ENCODE results near the gene ZNF292.

ZNF292 gene

DNA sequence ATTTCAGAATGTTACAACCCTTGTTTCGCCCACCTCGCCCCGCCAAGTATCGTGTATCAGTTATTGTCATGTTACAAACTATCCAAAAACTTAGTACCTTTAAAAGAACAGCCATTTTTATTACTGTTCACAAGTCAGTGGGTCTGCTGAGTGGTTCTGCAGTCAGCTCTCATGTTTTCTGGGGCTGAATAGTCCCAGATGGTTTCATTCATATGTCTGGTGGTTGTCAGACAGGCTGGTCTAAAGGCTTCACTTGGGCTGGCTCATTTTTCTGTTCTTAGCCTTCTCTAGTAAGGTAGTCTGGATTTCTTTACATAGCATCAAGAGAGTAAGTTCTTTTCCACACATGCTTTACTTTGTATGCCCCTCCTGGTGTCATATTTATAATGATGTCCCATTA lies 8.6 kb downstream of the ZNF292 start:
- no peak for TF ChIP-seq CTCF (IDR thresholded peaks at IDR 0.05)
- H3K27ac ChIP-seq = no peak overlapping the region

- no peak for TF ChIP-seq CTCF (IDR thresholded peaks at IDR 0.05)
- no peak for TF ChIP-seq ZFX (IDR thresholded peaks at IDR 0.05; ENCODE audit: borderline replicate concordance)
- H3K27ac ChIP-seq = no peak overlapping the region
Observed at GRCh38 chr6:87164506-87164905, 9.1 kb downstream of the ZNF292 start.

DNA sequence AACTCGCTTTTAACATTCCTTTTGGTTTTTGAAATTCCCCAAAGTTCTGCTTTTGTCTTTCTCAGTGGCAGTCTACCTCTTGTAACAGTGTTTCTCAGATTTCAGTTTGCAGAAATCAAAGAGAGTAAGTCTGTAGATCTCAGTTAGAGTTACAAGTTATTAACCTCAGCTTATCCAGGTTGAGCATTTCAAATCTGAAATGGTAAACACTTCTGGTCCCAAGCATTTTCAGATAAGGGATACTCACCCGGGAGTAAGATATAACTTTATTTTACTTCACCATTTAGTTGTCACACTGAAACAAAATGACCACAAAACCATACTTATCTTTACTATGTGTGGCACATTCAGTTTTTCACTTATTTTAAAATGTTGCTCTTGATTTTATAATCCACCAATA lies 9.8 kb downstream of the ZNF292 start:
- TF ChIP-seq CTCF (IDR thresholded peaks at IDR 0.05) (no peak), ZFX (IDR thresholded peaks at IDR 0.05; ENCODE audit: borderline replicate concordance) (no peak)
- H3K27ac ChIP-seq = no peak overlapping the region

DNA sequence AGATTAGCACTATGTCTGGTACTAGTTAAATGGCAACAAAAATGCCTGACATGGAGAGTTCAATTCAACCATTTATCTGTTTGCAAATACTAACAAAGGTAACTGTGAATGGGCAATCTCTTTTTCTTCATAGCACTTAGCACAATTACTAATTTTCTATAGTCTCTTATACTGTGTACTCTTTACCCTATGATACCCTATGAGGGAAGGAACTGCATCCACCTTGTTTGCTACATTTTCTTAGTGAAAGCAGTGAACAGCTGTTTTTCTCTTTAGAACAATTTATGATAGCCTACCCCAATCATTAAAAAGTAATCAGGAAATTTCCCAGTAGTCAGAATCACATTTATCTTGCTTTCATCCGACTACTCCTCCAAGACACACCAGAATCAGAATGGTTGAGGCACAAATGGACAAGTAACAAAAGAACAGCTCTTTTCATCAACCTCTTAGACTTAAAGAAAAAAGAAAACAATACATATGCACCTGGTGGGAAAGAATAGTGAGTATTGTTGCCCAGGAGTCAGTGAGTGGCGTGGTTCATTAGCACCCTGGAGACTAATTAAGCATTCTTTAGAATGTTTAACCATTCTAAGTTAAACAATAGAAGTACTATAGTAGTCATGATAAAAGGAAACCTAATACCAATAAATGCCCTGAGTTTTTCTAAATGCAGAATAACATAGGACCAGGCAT lies 16.7 kb downstream of the ZNF292 start:
- TF ChIP-seq CTCF (IDR thresholded peaks at IDR 0.05) (no peak), ZFX (IDR thresholded peaks at IDR 0.05; ENCODE audit: borderline replicate concordance) (no peak)
- no peak overlapping the region for H3K27ac ChIP-seq

- no peak overlapping the region for H3K27ac ChIP-seq
- TF ChIP-seq CTCF (IDR thresholded peaks at IDR 0.05) (no peak), ZFX (IDR thresholded peaks at IDR 0.05; ENCODE audit: borderline replicate concordance) (no peak)
Observed at GRCh38 chr6:87174078-87174579, 18.8 kb downstream of the ZNF292 start.

GRCh38 chr6:87176493-87176892 lies 21.1 kb downstream of the ZNF292 start:
- TF ChIP-seq CTCF (IDR thresholded peaks at IDR 0.05) (no peak), ZFX (IDR thresholded peaks at IDR 0.05; ENCODE audit: borderline replicate concordance) (no peak)
- no peak overlapping the region for H3K27ac ChIP-seq

DNA sequence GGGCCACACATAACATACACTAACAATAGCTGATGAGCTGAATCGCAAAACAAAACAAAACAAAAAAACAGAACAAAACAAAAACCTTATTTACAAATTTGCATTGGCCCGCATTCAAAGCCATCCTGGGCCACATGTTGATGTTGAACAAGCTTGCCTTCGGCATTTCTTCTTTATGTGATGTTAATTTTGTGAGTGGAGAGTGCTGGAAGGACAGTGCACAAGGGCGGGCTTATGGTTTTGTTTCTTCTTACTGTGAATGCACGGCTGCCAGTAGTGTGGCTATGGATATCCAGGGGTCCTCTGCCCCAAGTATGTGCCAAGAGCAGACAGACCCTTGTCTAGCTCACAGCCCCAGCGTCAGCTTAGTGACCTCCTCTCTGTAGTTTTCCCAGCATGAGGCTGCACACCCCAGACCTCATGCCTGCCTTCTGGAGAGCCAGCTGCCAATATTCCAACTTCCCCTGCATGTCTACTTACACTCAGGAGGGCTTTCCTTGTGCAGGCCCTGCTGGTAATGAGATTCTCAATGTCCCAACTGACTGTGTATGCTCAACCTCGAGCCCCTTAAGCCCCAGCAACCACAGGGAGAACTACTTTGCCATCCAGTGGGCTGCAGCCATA lies 24.9 kb downstream of the ZNF292 start:
- no peak overlapping the region for H3K27ac ChIP-seq

More for the DNA sequence above, 24.9 kb downstream of the ZNF292 start:
- no peak for TF ChIP-seq CTCF (IDR thresholded peaks at IDR 0.05)
- TF ChIP-seq ZFX (IDR thresholded peaks at IDR 0.05; ENCODE audit: borderline replicate concordance) = no peak
